ENCODE measurements around the gene MACROH2A1. TPM values are rescaled to one million over a fixed set of nuclear protein-coding genes. Genes with fewer than 3 reads are reported as not detected.

MACROH2A1 gene
- 219 and 227 TPM in 2 replicates for total RNA-seq

DNA sequence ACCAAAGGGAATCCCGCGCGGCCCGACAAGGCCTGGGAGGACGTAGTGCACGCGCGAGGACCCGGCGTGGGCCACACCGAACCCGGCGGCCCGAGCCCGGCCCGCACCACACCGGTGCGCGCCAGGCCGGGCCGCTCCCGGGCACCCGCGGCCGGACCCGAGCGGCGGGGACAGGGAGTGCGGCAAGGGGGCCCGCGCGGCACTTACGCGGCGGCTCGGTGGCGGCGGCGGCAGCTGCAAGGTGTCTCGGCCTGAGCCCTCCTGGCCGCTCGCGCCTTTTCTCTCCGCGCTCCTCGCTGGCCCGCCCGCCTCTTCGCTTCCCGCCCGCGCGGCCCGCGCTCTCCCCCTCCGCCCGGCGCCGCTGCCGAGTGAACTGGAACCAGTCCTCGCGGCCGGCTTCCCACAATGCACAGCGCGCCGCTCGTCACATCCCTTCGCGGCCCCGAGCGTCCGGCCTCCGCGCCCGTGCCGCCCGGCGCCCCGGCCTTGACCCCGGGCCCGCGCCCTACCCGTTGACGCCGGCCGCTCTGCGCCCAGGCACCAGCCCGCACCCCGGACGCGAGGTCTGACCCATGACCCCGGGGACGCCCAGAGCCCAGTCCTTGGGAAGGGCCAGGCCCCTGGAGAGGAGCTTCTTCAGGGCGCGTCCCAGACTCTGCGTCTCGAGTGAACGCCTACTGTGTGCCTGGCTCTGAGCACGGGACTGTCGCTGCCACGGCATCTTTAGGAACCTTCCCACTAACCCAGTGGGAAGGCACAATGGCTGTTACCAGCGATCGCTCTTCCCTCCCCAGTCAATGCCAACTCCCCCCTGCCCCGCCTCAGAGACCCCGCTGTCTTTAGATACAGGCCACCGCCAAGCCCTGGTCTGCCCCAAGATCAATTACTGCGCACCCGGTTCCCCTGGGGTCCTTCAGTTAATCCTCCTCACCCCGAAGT lies at the start of gene MACROH2A1:
Gene MACROH2A1 (minus strand): TSS at position 377 of the 939 bp plus-strand sequence. CDS start 10,138 bp downstream, outside the sequence.
- peak; percentile 91 for DNase-seq

- no peak for DNase-seq
Observed at GRCh38 chr5:135448071-135448739, 49.2 kb upstream of the MACROH2A1 start.

GRCh38 chr5:135447298-135447929 lies 48.4 kb upstream of the MACROH2A1 start, which contains the start of gene DCANP1:
Gene DCANP1, minus strand, starts transcription at chr5:135447348. Its CDS starts 240 bp downstream, at chr5:135447108.
- no peak for DNase-seq

- DNase-seq = no peak
Observed at GRCh38 chr5:135446615-135447014, 47.6 kb upstream of the MACROH2A1 start.

GRCh38 chr5:135446206-135446605 lies 47.2 kb upstream of the MACROH2A1 start:
- DNase-seq = no peak

- DNase-seq = no peak
Observed at GRCh38 chr5:135445306-135445985, 46.4 kb upstream of the MACROH2A1 start.

DNA sequence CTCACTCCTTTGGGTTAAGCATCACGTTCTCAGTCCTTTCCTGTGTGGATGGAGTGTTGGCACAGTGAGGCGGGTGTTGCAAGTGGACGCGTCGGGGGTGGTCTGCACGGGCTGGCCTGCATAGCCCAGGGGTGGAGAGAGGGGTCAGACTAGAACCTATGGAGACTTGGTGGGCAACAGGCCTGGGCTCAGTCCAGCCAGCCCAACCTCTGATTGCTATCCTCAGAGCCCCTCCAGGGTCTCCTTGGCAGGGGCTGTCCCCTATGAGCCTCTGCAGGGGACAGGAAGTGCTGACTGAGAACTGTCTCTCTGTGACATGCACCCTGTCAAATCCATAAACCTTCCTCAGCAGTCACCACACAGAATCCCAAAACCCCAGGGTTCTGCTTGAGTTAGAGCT lies 45.9 kb upstream of the MACROH2A1 start:
- DNase-seq = no peak

GRCh38 chr5:135444360-135444759 lies 45.3 kb upstream of the MACROH2A1 start:
- DNase-seq = no peak

DNA sequence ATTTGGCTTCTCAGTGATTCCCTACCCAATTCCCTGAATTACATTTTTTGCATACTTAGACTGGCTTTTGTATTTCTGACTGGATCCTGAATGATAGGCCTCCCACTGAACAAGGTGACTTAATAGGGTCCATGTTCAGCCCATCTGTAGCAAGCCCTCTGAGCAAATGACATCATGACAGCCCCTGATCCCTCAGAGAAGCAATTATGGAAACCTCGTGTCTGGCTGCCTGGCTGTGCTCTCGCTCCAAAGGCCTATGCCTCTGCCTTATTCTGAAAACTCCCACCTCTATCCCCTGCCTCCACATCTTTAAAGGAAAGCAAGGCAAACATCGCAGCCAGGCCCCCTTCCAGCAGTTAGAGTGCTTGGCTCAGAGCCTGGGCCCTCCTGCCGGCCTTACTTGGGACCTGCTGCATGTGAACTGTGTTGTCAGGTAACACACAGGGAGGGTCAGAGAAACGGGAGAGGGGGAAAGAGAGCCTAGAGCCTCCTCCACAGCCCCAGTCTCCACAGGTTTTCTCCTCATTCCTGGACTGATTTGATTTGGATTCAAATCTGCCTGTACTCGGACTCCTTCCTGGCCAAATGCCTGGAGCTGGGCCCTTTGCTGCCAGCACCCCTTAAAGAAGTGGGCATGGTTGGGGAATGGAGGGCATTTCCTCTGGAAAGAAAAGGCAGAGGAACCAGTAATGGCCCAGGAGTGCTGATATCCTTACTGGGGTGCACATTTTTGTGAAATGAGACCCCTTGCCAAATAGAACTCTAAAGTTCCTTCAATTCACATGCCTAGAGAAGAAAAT lies 44.3 kb upstream of the MACROH2A1 start:
- DNase-seq = no peak

DNA sequence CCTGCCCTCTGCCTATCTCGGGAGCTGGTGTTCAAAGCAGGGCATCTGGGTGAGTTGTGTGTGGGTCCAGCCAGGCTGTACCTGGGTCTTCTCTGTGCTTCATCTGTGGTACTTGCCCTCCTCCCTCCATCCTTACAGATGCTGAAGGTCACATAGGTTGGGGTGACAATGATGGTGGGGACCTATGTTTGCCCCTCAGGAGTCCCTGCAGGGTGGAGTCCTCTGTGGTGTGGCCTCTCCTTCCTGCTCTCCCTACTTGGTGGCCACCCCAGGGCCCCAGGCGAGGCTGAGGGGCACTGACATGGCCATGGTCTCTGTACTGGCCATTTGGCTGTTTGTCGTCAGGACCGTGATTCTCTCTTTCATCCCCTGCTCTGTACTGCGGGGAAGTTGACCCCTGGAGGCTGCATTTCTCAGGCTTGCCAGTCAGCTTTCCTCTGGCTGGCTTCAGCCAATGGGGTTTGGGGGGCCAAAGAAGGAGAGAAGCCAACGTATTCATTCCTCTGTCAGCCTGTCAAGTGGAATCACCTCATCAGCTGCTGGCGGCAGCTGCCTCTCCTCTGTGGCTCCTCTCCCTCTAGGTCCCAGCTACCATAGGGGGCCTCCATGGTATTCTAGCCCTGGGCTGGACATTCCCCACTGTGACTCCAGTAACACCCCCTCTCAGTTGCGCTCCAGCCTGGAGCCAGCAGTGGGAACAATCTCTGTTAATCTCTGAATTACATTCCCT lies 43.6 kb upstream of the MACROH2A1 start:
- no peak for DNase-seq

GRCh38 chr5:135441919-135442318 lies 42.9 kb upstream of the MACROH2A1 start:
- no peak for DNase-seq

DNA sequence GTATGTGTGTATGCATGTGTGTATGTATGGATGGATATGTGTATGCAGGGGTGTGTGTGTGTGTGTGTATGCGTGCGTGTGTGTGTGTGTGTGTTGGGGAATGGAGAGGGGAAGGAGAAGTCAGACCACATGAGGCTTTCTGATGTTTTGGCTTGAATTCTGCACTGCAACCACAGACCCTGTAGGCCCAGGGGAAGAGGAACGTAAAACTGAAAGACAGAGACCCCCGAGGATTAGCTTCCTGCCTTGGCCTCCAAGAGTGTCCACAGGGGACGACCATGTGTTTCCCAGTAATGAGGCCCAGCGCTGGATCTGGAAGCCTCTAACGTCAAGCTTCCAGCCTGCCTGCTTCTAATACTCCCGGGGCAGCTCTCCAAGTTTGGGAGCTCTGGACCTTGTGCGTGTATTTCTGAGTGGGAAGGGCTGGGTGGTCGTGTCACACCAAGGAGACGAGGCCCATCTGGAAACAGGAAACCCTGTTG lies 42.4 kb upstream of the MACROH2A1 start:
- DNase-seq = no peak

DNA sequence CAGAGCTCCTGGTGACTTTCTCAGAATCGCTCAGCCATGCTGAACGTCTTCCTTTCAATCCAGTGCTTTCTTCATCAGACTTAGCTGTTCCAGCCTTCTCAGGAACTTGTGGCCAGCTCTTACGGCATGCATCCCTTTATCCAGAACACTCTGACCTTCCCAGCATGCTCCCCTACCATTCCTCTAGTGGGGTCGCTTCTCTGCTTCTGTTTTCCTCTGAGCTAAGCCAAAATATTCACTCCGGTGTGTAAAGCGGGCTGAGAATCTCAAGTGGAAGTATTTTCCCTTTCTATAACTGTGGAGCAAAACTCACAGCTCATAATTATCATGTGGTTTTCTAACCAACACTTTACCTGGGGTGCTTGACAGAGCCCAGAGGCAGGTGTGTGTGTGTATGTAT lies 41.9 kb upstream of the MACROH2A1 start:
- no peak for DNase-seq

GRCh38 chr5:135439231-135440205 lies 40.5 kb upstream of the MACROH2A1 start:
- DNase-seq = no peak

- DNase-seq = no peak
Observed at GRCh38 chr5:135438636-135439221, 39.7 kb upstream of the MACROH2A1 start.

DNA sequence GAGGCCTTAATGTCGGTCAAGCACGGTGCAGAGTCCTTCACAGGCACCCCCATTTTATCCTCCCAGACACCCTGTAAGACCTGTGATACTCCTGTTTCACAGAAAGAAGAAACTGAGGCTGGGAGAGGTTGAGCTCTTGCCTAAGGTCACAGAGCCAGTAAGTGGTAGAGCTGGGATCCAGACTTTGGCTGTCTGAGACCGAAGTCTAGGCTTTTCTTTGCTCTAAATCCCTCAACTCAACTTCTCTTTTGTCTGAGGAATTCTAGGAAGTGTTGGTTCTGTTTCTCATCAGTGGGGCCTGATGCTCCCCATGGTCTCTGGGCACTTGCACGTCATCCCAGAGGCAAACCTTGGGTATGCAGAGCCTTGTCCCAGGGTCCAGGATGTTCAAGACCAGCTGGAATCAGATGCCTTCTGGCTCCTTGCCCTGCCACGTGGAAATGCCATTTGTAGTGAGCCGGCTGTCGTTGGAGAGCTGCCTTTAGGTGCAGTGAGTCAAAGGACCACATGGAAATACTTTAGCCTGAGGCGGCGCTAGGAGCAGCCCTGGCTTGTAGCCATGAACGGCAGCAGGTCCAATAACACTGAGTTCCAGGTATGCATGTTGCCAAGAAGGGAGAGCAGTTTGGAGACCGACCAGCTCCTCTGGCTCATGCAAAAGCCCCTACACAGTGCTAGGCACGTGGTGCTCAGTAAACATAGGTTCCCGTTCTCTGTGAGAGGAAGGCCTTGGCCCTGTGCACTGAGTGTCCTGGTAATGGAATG lies 38.9 kb upstream of the MACROH2A1 start:
- DNase-seq = peak; percentile 51

- no peak for DNase-seq
Observed at GRCh38 chr5:135437422-135437795, 38.4 kb upstream of the MACROH2A1 start.

GRCh38 chr5:135436951-135437418 lies 38.0 kb upstream of the MACROH2A1 start:
- DNase-seq = no peak
